Progenitor cell of endocrine pancreas (in vitro differentiated cells): Measurements from ENCODE around the gene ZNF311. TPM values are rescaled to one million over a fixed set of nuclear protein-coding genes. Genes with fewer than 3 reads are reported as not detected.
"Not testable (repeated sequence)": the region's sequence is repeated elsewhere in the genome, so short reads cannot be mapped to it uniquely, and the experiment has no call there.

Source experiments
- DNase-seq: peaks from one replicate; pipeline ENCODE4 v3.0.0; 2021; ENCODE audit warnings: low spot score; ENCODE audit not compliant: unreplicated experiment
- H3K27ac Mint-ChIP-seq: 2 replicates; pipeline ENCODE4 v1.8.0; 2021; ENCODE audit warnings: mild to moderate bottlenecking, moderate library complexity, mixed read lengths
- H3K27me3 Mint-ChIP-seq: 2 replicates; pipeline ENCODE4 v1.8.0; 2021; ENCODE audit warnings: mixed read lengths
- H3K36me3 Mint-ChIP-seq: 2 replicates; pipeline ENCODE4 v1.8.0; 2022; ENCODE audit warnings: mixed read lengths; ENCODE audit not compliant: insufficient read depth
- H3K4me1 Mint-ChIP-seq: 2 replicates; pipeline ENCODE4 v1.8.0; 2021; ENCODE audit warnings: low read depth, mixed read lengths
- H3K4me3 Mint-ChIP-seq: 2 replicates; pipeline ENCODE4 v1.8.0; 2021; ENCODE audit warnings: low read depth, mild to moderate bottlenecking, moderate library complexity, mixed read lengths
- H3K9me3 Mint-ChIP-seq: 2 replicates; pipeline ENCODE4 v1.8.0; 2021; ENCODE audit warnings: low read depth, mixed read lengths
- CTCF ChIP-seq: fragments of 200-600 bp; sonication (generic); IDR thresholded peaks from one replicate; pipeline ENCODE4 v1.5.0; 2021; ENCODE audit warnings: antibody characterized with exemption, mild to moderate bottlenecking; ENCODE audit not compliant: unreplicated experiment
- total RNA-seq: library from RNA; stranded (reverse); gene quantifications from 2 replicates; pipeline ENCODE4 v1.2.1, GENCODE V29; 2021

Gene ZNF311
- total RNA-seq, 1 donor from 2014 or later, result 0.91 TPM

DNA sequence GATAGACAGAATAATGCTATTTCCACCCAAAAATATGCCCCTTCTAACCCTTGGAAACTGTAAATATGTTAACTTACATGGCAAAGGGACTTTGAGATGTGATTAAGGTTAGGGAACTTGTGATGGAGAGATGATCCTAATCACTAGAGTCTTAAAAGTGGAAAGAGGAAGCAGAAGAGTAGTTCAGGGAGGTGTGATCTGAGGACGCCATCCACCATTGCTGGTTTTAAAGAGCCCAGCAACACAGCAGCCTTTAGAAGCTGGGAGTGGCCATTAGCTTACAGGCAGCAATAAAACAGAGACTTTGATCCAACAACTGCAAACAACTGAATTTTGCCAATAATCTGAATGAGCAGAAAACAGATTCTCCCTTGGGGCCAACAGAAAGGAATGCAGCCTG lies 30.6 kb downstream of the ZNF311 start:
- Mint-ChIP-seq H3K9me3 (peaks cover 3% of the 10 kb centered on the region), H3K4me1 (peaks cover 16% of the 10 kb centered on the region), H3K36me3 (peaks cover 1% of the 10 kb centered on the region), H3K27ac (no peak overlapping the region), H3K27me3 (peaks cover 3% of the 10 kb centered on the region), H3K4me3 (no peak overlapping the region)
- no peak for TF ChIP-seq CTCF
- DNase-seq, result no peak

DNA sequence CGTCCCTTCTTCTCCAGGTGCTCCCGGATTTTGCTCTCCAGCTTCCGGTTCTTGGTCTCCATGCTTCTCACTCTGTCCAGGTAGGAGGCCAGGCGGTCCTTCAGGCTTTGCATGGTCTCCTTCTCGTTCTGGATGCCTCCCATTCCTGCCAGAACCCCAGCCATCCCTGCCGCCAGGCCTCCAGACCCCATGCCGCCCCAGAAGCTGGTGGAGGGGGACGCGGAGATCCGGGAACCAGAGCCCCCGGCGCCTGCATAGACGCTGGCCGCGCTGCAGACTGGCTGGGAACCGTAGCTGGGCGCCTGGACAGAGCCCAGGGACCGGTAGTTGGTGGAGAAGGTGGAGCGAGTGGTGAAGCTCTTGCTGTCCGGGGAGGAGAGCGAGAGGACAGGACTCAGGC lies 35.1 kb downstream of the ZNF311 start:
- H3K36me3 Mint-ChIP-seq, H3K27ac Mint-ChIP-seq: not testable (repeated sequence)

DNA sequence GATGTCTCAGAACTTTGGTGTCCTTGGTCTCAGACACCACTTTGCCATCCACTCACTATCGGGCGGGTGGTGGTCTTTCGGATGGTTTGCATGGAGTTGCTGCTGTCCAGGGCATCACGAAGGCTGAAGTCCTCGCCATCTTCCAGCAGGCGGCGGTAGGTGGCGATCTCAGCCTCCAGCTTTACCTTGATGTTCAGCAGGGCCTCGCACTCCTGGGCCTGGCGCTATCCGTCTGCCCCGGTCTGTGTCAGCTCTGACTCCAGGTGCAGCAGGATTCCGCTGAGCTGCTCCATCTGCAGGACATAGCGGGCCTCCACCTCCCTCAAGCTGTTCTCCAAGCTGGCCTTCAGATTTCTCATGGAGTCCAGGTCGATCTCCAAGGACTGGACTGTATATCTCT lies 36.0 kb downstream of the ZNF311 start:
- TF ChIP-seq CTCF, result no peak
- Mint-ChIP-seq H3K27ac (no peak overlapping the region), H3K4me1 (no peaks in the 10 kb centered on the region), H3K4me3 (no peak overlapping the region), H3K36me3 (peaks cover 7% of the 10 kb centered on the region), H3K27me3 (no peaks in the 10 kb centered on the region), H3K9me3 (peaks cover 41% of the 10 kb centered on the region)
- no peak for DNase-seq

More for the DNA sequence above, 35.1 kb downstream of the ZNF311 start:
- peaks cover 38% of the 10 kb centered on the region for H3K9me3 Mint-ChIP-seq
- H3K4me3 Mint-ChIP-seq, H3K27me3 Mint-ChIP-seq, H3K4me1 Mint-ChIP-seq, DNase-seq: not testable (repeated sequence)

DNA sequence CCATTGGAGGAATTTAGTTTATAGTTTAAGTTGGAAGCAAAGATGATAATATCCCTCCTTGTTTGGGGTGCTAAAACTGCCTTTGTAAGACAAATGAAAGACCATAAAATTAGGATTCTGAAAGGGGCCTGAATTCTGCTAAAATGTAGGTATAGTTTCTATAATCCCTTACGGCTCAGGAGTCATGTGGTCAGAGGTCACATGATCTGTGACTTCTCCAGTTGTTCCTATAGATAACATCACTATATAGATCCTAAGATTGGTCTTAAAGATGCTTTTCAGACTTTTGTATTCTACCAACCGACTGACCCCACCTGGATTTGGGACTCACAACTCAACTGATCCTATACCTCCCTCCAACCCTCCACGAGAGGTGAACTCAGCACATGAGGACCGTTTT lies 36.6 kb downstream of the ZNF311 start:
- Mint-ChIP-seq H3K27ac (no peak overlapping the region), H3K9me3 (peaks cover 44% of the 10 kb centered on the region)
- TF ChIP-seq CTCF, result no peak

DNA sequence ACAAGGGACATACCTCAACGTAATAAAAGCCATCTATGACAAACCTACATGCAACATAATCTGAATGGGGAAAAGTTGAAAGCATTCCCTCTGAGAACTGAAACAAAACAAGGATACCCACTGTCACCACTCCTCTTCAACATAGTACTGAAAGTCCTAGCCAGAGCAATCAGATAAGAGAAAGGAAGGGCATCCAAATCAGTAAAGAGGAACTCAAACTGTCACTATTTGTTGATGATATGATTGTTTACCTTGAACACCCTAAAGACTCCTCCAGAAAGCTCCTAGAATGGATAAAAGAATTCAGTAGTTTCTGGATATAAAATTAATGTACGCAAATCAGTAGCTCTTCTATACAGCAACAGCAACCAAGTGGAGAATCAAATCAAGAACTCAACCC lies 39.4 kb downstream of the ZNF311 start:
- Mint-ChIP-seq H3K36me3 (peaks cover 7% of the 10 kb centered on the region), H3K4me1 (no peaks in the 10 kb centered on the region), H3K9me3 (peaks cover 51% of the 10 kb centered on the region), H3K27ac (no peak overlapping the region), H3K27me3 (no peaks in the 10 kb centered on the region), H3K4me3 (no peak overlapping the region)
- TF ChIP-seq CTCF, result no peak
- no peak for DNase-seq

More for the DNA sequence above, 36.6 kb downstream of the ZNF311 start:
- Mint-ChIP-seq H3K4me3 (no peak overlapping the region), H3K36me3 (peaks cover 7% of the 10 kb centered on the region), H3K27me3 (no peaks in the 10 kb centered on the region), H3K4me1 (no peaks in the 10 kb centered on the region)
- DNase-seq, result no peak

- no peak for DNase-seq
- Mint-ChIP-seq H3K27me3 (no peaks in the 10 kb centered on the region), H3K9me3 (peaks cover 22% of the 10 kb centered on the region), H3K4me1 (no peaks in the 10 kb centered on the region), H3K4me3 (no peak overlapping the region), H3K36me3 (peaks cover 2% of the 10 kb centered on the region), H3K27ac (no peak overlapping the region)
- no peak for TF ChIP-seq CTCF
These were observed 44.1 kb downstream of the ZNF311 start for GRCh38 chr6:28960846-28961500.

- not testable (repeated sequence) for H3K27me3 Mint-ChIP-seq, H3K4me3 Mint-ChIP-seq, H3K36me3 Mint-ChIP-seq, DNase-seq, H3K4me1 Mint-ChIP-seq, H3K9me3 Mint-ChIP-seq, H3K27ac Mint-ChIP-seq
These were observed 46.4 kb downstream of the ZNF311 start for GRCh38 chr6:28958561-28959243.

GRCh38 chr6:28957795-28958314 lies 47.3 kb downstream of the ZNF311 start:
- H3K4me3 Mint-ChIP-seq, H3K27ac Mint-ChIP-seq, H3K27me3 Mint-ChIP-seq, H3K9me3 Mint-ChIP-seq, DNase-seq, H3K36me3 Mint-ChIP-seq, H3K4me1 Mint-ChIP-seq: not testable (repeated sequence)
